Embryonic facial prominence (tissue), 1 donor: Measurements from ENCODE around the gene PRLH.
"Not testable (repeated sequence)": the region's sequence is repeated elsewhere in the genome, so short reads cannot be mapped to it uniquely, and the experiment has no call there.

Experiments used
- DNase-seq: peaks from one replicate; pipeline ENCODE4 v3.0.0-alpha.2; 2016; ENCODE audit errors: extremely low spot score

Gene PRLH

GRCh38 chr2:237581751-237582746 lies 15.7 kb downstream of the PRLH start:
- no peak for DNase-seq

- no peak for DNase-seq
Observed at GRCh38 chr2:237583385-237584295, 17.3 kb downstream of the PRLH start.

- DNase-seq = no peak
Observed at GRCh38 chr2:237585590-237586221, 19.3 kb downstream of the PRLH start.

- no peak for DNase-seq
Observed at GRCh38 chr2:237588044-237588696, 21.8 kb downstream of the PRLH start.

- no peak for DNase-seq
Observed at GRCh38 chr2:237590272-237591140, 24.1 kb downstream of the PRLH start, which contains the start of gene RAB17. TSS of gene RAB17 (minus strand) at chr2:237590734. CDS start at chr2:237586154, 4,580 bp downstream.

- no peak for DNase-seq
Observed at GRCh38 chr2:237591141-237591881, 24.9 kb downstream of the PRLH start.

GRCh38 chr2:237592425-237592980 lies 26.1 kb downstream of the PRLH start:
- no peak for DNase-seq

GRCh38 chr2:237593036-237593435 lies 26.7 kb downstream of the PRLH start:
- DNase-seq = no peak

- DNase-seq = no peak
Observed at GRCh38 chr2:237593596-237594320, 27.4 kb downstream of the PRLH start.

- no peak for DNase-seq
Observed at GRCh38 chr2:237594514-237594871, 28.1 kb downstream of the PRLH start.

- not testable (repeated sequence) for DNase-seq
Observed at GRCh38 chr2:237595829-237596519, 29.6 kb downstream of the PRLH start.

GRCh38 chr2:237596520-237597195 lies 30.3 kb downstream of the PRLH start:
- no peak for DNase-seq

GRCh38 chr2:237597196-237598145 lies 31.1 kb downstream of the PRLH start:
- DNase-seq = no peak

- DNase-seq = no peak
Observed at GRCh38 chr2:237598468-237599208, 32.3 kb downstream of the PRLH start.

- no peak for DNase-seq
Observed at GRCh38 chr2:237599465-237600110, 33.2 kb downstream of the PRLH start.
